ENCODE measurements around the gene CDC20B.

The CDC20B gene

DNA sequence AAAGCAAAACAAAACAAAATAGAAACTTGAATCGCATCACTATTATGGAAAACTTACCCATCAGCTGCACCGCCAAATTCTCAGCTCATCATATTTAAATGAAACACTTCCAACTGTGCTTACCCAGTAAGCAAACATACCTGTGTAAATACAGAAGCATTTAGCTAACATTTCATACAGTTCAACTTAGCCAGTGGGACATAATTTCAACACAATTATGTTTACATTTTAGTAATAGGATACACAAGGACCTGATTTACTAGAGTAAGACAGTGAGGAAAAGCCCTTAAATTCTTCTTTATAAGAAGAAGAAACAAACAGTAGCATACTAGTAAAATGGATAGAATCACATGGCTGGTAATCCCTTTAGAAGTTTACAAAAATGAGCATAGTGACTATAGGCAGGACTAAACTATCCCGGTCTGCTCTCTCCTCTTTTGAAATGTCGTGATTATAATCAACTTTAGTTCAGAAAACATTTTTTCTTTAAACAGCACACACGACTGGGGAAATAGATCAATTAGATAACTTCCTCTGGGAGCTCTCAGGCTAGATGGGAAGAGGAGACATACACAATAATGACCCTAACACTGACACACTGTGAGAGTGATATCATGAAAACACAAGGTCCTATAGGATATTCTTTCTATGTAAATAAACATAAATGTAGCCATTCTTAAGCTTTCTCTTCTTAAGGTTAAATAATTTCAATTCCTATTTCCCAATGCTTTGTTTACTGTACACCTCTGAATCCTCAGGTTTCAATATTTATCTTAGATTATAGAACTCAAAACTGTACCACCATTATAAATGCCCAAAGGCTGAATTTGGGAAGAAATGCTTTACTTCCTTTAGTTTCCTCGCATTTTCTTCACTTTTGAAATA is 15.9 kb upstream of the CDC20B start:
- TF ChIP-seq, protein P1, sequence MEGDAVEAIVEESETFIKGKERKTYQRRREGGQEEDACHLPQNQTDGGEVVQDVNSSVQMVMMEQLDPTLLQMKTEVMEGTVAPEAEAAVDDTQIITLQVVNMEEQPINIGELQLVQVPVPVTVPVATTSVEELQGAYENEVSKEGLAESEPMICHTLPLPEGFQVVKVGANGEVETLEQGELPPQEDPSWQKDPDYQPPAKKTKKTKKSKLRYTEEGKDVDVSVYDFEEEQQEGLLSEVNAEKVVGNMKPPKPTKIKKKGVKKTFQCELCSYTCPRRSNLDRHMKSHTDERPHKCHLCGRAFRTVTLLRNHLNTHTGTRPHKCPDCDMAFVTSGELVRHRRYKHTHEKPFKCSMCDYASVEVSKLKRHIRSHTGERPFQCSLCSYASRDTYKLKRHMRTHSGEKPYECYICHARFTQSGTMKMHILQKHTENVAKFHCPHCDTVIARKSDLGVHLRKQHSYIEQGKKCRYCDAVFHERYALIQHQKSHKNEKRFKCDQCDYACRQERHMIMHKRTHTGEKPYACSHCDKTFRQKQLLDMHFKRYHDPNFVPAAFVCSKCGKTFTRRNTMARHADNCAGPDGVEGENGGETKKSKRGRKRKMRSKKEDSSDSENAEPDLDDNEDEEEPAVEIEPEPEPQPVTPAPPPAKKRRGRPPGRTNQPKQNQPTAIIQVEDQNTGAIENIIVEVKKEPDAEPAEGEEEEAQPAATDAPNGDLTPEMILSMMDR (IDR thresholded peaks at IDR 0.05; ENCODE audit: poor library complexity, severe bottlenecking): no peak
- Histone ChIP-seq H3K36me3 (ENCODE audit: low read depth) (no peaks in the 10 kb centered on the region), H3K4me3 (ENCODE audit: severe bottlenecking) (no peak overlapping the region), H3K27me3 (ENCODE audit: insufficient read depth, poor library complexity, severe bottlenecking) (peaks cover 4% of the 10 kb centered on the region), H3K9me3 (ENCODE audit: severe bottlenecking) (no peaks in the 10 kb centered on the region), H3K4me1 (ENCODE audit: insufficient read depth, poor library complexity, severe bottlenecking) (peaks cover 8% of the 10 kb centered on the region), H3K27ac (ENCODE audit: poor library complexity, severe bottlenecking) (no peak overlapping the region)
- ATAC-seq (ENCODE audit: low read depth) (peak; percentile 35; the same call in 2 of the 3 replicates), DNase-seq (ENCODE audit: low spot score) (no peak)

- no peaks in the 10 kb centered on the region for H3K9me3 ChIP-seq (ENCODE audit: severe bottlenecking)
- ATAC-seq (ENCODE audit: low read depth) (peak; percentile 72), DNase-seq (ENCODE audit: low spot score) (no peak)
- H3K27ac ChIP-seq (ENCODE audit: poor library complexity, severe bottlenecking): no peak overlapping the region
- peaks cover 8% of the 10 kb centered on the region for H3K4me1 ChIP-seq (ENCODE audit: insufficient read depth, poor library complexity, severe bottlenecking)
- no peaks in the 10 kb centered on the region for H3K36me3 ChIP-seq (ENCODE audit: low read depth)
- TF ChIP-seq, protein P1 (IDR thresholded peaks at IDR 0.05; ENCODE audit: poor library complexity, severe bottlenecking): peak; percentile 81
- no peak overlapping the region for H3K4me3 ChIP-seq (ENCODE audit: severe bottlenecking)
- peaks cover 2% of the 10 kb centered on the region for H3K27me3 ChIP-seq (ENCODE audit: insufficient read depth, poor library complexity, severe bottlenecking)
These were observed 14.4 kb upstream of the CDC20B start for GRCh38 chr5:55187370-55187769.

GRCh38 chr5:55180016-55180415 is 7.0 kb upstream of the CDC20B start:
- Histone ChIP-seq H3K36me3 (ENCODE audit: low read depth) (no peaks in the 10 kb centered on the region), H3K27ac (ENCODE audit: poor library complexity, severe bottlenecking) (no peak overlapping the region), H3K4me3 (ENCODE audit: severe bottlenecking) (no peak overlapping the region), H3K9me3 (ENCODE audit: severe bottlenecking) (no peaks in the 10 kb centered on the region), H3K4me1 (ENCODE audit: insufficient read depth, poor library complexity, severe bottlenecking) (peaks cover 9% of the 10 kb centered on the region), H3K27me3 (ENCODE audit: insufficient read depth, poor library complexity, severe bottlenecking) (no peaks in the 10 kb centered on the region)
- TF ChIP-seq, protein P1 (IDR thresholded peaks at IDR 0.05; ENCODE audit: poor library complexity, severe bottlenecking): no peak
- ATAC-seq (ENCODE audit: low read depth) (peak; percentile 20; the same call in 1 of the 3 replicates), DNase-seq (ENCODE audit: low spot score) (no peak)

GRCh38 chr5:55177078-55177477 is 4.1 kb upstream of the CDC20B start:
- no peaks in the 10 kb centered on the region for H3K9me3 ChIP-seq (ENCODE audit: severe bottlenecking)
- H3K27me3 ChIP-seq (ENCODE audit: insufficient read depth, poor library complexity, severe bottlenecking): no peaks in the 10 kb centered on the region
- no peak overlapping the region for H3K27ac ChIP-seq (ENCODE audit: poor library complexity, severe bottlenecking)
- no peak for DNase-seq (ENCODE audit: low spot score)
- H3K4me3 ChIP-seq (ENCODE audit: severe bottlenecking): no peak overlapping the region
- ATAC-seq (ENCODE audit: low read depth): no peak
- H3K4me1 ChIP-seq (ENCODE audit: insufficient read depth, poor library complexity, severe bottlenecking): peaks cover 16% of the 10 kb centered on the region
- H3K36me3 ChIP-seq (ENCODE audit: low read depth): no peaks in the 10 kb centered on the region
- TF ChIP-seq, protein P1 (IDR thresholded peaks at IDR 0.05; ENCODE audit: poor library complexity, severe bottlenecking): no peak
